GM18519 (cell line): ENCODE measurements around the gene GJD3.

Experiments
- ATAC-seq: cut with Tn5 transposase; IDR thresholded peaks from one replicate; pipeline ENCODE4 v1.9.1; 2021; ENCODE audit warnings: mild to moderate bottlenecking, moderate library complexity; ENCODE audit not compliant: unreplicated experiment, low FRiP score

The GJD3 gene

DNA sequence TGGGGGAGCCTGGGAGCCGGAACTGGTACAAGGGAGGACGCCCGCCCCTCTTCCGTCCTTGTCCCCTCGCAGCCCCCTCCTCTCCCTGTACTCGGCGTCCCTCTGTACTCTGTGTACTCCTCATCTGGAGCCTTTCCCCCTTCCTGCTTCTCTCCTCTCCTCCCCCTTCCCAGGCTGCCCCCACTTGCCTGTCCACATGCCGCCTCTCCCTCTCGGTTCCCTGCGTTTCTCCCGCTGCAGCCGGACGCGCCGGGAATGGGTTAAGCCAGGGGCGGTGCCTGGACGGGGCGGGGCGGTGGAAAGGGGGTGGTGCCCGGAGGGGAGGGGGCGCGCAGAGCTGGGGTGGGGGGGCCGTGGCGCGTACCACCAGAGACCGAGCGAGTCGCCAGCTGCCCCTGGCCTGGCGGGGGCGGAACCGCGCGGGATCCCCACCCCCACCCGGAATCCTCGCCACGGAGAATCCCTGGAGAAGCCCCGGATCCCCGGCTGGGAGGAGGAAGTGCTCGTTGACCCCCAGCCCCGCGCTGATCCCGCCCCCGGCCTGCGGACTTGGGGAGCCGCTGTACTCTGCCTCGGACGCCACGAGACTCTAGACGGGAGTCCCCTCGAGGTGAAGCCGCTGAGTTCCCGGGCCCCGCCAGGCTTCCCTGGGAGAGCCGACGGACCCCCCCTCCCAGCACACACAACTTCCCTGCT lies 22.6 kb downstream of the GJD3 start:
- ATAC-seq: no peak

DNA sequence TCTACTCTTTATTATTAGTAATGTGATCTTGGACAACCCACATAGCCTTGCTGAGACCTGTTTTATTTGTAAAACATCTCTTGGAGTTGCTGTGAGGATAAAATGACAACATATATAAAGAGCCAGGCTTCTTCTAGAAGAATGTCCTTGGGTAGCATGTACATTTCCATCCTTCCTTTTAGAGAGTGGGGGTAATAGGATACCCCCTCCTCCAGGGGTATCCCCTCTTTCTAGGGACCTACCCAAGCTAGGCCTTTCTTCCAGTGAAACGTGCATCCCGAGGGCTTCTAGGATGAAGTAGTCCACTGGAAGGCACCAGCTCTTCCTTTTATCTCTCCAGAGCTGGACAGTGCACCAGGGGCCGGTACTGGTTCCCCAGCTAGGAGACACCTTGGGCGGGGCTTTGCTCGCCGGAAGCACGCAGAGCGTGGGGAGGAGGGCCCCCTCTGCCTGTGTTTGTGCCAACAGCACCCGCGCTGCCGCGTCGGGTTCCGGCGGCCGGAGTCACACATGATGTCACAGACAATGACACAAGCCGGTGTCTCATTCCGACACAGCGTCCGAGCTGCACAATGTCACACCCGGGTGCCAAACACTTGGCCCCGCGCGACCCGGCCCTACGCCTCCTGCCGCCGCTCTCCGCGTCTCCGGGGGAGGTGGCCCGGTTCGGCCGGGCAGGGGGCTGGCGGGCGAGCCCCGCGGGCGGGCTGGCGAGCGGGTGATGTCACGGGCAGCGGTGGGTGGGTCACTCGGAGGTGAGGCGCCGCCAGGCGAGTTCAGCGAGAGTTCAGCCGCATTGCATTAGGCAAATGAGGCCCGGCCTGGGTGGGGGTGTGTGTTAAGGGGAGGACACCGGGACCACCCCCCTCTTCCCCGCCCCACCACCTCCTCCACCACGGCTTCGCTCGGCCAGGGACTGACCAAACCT lies 23.4 kb downstream of the GJD3 start:
- ATAC-seq: no peak

DNA sequence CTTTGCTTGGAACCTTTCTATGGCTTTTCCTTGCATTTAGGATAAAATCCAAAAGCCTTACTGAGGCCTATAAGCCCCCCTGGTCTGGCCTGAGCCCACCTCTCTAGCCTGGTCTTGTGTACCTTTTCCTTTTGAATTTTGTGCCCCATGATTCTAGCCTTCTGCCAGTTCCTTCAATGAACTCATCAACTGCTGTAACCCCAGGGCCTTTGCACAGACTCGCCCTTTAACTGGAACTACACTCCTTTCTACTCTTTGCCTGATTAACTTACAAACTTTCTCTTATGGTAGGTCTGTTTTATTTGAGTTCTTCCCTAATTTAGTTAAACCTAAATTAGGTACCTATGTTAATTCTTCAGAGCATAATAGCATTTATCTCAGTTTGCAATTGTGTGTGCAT lies 24.2 kb downstream of the GJD3 start:
- no peak for ATAC-seq

DNA sequence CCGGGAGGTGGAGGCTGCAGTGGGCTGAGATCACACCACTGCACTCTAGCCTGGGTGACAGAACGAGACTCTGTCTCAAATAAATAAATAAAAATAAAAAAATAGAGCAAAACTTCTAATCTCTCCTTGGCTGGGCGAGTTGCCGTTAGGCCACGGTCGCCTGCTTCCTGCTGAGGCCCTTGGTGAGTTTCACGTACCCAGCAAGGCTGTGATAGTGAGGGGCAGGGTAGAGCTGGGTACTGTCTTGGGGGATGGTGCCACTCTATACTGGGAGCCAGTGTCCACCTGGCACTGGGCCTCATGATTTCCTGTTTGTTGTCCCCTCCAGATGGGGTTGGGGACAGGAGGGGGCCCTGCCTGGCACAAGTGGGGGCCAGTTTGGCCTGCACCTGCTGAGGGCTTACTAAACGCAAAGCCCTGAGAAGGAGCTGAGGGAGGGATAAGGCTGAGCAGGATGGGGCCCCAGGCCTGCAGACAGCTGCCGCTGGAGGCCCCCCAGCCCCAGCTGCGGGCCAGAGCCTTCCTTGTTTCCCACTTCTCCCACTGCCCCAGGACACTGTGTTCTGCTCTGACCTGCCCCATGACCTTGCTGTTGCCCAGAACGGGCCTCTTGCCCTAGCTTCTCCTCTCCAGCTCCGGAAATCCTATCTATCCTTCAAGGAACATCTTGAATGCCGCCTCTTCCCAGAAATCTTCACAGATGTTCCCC lies 25.4 kb downstream of the GJD3 start:
- ATAC-seq: no peak

DNA sequence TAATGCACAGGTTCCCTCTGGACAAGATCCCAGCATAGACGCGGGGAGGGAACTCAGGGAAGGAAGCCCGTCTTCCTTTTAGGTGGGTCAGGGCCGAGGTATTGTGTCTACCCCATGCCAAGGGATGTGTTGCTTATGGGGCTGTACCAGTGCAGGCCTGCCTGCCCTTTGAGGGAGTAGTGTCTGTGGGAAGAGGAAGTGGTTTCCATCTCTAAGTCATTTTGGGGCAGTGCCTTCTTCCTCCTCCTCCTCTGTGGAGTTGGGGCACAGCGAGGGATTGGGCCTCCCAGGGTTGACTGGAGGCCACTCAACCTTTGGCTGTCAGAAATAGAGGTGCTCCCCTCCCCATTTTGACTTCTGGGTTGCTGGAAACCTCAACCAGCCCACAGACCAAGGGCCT lies 26.5 kb downstream of the GJD3 start:
- no peak for ATAC-seq

DNA sequence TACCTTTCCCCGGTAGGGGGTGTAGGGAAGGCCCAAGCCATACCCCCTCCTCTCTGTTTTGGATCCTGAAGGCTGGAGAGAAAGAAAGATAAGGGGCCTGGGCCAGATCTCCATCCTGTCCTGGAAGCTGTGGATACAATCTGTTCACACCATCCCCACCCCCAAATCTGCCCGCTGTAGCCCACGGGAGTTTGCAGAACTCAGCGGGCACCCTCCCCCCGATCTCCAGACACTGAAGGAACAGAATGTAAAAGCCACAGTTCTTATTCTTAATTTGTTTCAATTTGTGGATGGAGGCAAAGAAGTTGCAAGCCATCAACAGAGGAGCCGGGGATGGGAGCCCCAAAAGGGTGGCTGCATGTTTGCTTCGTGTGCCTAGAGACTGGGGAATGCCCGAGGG lies 27.2 kb downstream of the GJD3 start:
- no peak for ATAC-seq

DNA sequence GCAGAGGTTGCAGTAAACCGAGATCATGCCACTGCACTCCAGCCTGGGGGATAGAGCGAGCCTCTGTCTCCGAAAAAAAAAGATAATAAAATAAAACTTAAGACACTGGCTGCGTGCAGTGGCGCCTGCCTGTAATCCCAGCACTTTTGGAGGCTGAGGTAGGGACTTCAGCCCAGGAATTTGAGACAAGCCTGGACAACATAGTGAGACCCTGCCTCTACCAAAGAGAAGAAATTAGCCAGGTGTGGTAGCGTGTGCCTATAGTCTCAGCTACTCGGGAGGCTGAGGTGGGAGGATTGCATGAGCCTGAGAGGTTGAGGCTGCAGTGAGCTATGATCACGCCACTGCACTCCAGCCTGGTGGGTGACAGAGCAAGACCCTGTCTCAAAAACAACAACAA lies 28.9 kb downstream of the GJD3 start:
- ATAC-seq: no peak

DNA sequence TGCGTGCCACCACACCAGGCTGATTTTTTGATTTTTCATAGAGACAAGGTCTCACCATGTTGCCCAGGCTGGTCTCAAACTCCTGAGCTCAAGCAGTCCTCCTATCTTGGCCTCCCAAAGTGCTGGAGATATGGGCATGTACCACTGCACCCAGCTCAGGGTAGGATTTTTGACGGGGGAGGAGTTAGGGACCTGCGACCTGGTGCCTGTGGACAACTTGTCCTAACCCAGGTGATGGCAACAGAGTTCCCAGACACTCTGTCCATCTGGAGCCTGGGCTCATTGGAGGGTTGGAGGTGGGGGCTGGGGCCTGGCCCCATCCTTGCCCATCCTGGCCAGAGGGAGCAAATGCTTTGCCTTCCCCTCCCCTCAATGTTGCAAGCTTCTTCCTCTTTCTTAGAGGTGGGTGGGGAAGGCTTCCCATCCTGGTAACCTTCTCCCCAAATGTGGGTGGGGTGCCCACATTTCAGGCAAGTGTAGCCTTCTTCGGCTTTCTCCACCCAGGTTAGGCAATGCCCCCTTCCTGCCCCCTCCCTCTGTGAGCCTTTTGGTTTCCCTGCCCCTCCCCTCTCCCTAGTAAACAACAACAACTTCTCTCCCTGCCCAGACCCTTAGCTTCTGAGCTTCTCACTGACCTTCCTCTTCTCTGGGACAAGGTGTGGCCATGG lies 30.6 kb downstream of the GJD3 start:
- no peak for ATAC-seq

DNA sequence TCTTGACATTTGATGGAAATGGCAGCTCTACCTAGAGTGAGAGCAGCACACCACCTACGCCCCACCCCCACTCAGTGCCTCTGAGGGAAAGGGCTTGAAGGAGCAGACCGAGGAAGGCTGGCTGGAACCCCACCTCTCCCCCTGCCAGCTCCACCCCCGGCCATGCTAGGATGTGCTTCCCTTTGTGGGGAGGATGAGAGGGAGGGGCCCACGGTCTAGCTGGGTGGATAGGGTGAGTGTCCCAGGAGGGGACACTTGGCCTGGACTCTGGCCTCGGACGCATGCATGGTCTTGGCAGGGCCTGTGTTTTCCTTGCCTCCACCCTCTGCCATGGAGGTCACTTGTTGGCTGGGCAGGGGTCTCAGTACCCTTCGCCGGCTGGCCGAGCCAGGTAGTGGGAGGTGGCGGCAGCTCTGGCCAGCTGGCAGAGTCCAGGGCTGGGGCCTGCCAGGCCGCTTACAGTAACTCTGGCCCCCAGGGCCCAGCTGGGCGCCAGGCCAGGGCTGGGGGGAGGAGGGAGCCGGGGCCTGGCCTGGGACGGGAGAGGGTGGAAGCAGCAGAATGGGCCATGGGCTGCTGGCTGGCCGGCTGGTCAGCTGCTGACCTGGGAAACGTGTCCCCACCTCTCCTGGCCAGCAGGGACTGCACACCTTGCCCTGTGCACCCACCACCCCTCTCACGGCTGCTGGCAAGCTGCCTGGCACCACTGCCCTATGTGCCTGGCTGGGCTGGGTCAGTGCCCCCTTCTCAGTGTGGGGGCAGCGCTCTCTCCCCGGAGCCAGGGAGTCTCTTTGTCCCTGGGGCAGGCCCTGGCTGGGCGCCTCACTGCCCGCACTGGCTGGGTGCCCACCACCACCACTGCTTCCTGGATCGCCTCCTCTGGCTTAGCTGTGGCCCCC lies 32.5 kb downstream of the GJD3 start:
- ATAC-seq: no peak

DNA sequence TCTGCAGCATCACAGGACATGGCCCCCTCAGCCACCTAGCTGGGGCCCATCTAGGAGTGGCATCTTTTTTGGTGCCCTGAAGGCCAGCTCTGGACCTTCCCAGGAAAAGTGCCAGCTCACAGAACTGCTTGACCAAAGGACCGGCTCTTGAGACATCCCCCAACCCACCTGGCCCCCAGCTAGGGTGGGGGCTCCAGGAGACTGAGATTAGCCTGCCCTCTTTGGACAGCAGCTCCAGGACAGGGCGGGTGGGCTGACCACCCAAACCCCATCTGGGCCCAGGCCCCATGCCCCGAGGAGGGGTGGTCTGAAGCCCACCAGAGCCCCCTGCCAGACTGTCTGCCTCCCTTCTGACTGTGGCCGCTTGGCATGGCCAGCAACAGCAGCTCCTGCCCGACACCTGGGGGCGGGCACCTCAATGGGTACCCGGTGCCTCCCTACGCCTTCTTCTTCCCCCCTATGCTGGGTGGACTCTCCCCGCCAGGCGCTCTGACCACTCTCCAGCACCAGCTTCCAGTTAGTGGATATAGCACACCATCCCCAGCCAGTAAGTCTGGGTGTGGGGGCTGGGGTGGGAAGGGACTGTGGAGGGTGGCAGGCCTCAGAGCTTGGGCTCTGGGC lies 33.6 kb downstream of the GJD3 start:
- ATAC-seq: no peak

DNA sequence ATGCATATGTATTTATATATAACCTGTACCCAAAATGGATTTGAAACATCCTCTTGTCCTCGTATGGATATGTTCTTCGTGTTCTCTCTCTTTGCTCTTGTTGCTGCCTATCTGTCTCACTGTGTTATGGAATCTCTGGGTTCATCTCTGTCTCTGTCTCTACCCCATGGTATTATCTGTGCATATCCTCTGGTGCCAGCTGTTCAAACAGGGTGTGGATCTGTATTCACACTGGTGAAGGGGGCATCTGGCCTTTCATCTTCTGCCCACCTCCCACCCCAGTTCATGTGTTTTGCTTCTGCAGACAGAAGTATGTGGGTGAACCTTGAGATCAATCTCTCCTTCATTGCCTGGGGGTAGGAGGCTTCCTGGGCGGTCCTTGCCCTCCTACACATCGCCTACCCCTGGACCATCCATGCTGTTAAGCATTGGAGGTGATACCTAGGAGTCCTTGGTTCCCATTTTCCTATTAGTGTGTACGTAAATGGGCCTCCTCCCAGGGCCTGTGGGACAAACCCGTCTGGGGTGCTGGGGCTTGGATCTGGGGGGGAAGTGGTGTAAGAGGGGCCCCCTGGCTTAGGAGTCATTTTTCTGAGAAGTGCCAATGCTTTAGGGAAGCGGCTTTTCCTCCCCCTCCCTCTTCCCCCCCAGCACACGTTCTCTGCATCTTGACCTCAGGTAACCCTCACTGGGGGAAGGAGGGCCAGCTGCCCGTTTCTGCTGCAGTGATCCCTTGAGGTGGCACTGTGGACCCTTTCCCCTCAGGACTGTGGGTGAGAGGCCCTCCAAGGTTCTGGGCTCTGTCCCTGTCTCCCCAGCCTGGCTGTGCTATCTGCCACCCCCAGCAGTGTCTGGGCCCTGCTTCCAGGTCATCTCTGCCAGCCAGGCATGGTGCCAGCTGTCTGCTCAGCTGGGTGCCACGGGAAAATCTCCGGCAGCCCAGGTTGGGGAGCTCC lies 34.4 kb downstream of the GJD3 start:
- ATAC-seq: no peak

DNA sequence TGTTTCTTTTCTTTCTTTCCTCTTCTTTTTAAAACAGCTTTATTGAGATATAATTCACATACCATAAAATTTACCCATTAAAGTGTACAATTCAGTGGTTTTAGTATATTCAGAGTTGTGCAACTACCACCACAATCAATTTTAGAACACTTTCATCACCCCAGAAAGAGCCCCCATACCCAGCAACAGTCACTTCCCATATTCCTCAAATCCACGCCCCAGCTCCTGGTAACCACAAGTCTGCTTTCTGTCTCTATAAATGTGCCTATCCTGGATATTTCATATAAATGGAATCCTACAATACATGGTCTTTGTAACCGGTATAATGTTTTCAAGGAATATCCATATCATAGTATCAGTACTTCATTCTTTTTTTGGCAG lies 36.2 kb downstream of the GJD3 start:
- ATAC-seq: no peak

DNA sequence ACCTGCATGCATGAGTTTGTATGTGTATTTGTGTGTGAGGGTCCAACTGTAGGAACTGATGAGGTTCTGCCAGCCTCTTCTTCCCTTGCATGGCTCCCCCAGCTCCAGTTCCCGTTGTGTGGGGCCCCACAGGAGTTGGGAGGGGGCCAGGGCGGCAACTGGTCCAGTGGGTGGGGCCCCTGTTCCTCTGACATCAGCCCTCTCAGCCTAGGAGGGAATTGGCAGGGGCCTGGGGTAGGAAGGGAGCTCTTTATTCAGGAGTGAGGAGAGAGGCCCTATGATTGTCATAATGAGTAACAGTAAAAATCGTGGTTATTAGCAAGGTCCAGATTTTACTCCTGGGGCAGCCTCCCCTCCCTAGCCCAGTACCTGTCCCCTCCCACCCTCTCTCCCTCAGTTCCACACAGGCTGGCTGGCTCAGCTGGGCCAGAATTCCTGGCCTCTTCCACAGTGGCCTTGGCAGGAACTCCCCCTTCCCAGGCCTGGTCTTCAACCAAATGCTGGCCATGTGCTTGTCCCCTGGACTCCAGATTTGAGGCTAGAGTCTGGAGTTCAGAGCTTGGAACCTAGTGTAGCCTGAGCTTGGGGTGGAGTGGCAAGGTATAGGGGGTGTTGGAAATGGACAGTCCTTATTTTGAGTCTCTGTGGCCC lies 36.7 kb downstream of the GJD3 start:
- no peak for ATAC-seq

DNA sequence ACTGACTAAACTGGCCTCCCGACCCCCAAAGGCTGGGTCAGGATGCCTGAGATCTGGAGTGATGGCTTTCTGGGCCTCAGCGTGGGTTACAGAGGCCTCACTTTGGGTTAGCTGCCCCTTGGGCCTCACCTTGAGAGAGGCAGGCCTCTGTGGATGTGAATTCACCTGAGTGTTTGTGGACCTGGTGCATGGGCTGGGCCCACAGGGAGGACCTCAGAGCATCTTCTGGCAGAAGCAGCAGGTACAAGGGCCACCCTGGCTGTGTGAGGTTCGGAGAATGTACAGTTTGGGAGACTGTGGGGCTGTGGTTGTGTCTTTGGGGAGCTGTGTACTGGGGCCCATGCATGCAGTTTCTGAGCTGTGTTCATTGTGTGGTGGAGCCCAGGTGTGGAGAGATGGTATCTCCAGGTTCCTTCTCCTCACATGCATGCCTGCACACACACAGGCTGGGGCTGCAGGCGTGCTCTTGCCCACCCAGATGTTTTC lies 37.2 kb downstream of the GJD3 start:
- no peak for ATAC-seq

DNA sequence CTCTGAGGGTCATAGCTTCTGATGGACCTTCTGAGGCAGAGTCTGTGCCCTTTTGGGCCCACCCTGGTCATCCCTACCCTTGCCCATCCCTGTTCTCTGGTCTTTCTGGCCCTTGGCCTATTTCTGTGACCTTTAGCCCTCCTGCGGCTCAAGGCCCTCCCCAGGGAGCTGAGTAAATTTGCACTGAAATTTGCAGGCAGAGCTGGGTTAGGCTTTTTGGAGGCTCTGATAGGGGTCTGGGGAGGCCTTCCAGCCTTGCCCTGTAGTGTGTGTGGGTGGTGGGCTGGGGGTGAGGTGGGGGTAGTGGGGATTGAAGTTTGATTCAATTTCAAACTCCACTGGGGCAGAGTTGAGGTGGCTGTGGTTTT lies 37.7 kb downstream of the GJD3 start:
- no peak for ATAC-seq

DNA sequence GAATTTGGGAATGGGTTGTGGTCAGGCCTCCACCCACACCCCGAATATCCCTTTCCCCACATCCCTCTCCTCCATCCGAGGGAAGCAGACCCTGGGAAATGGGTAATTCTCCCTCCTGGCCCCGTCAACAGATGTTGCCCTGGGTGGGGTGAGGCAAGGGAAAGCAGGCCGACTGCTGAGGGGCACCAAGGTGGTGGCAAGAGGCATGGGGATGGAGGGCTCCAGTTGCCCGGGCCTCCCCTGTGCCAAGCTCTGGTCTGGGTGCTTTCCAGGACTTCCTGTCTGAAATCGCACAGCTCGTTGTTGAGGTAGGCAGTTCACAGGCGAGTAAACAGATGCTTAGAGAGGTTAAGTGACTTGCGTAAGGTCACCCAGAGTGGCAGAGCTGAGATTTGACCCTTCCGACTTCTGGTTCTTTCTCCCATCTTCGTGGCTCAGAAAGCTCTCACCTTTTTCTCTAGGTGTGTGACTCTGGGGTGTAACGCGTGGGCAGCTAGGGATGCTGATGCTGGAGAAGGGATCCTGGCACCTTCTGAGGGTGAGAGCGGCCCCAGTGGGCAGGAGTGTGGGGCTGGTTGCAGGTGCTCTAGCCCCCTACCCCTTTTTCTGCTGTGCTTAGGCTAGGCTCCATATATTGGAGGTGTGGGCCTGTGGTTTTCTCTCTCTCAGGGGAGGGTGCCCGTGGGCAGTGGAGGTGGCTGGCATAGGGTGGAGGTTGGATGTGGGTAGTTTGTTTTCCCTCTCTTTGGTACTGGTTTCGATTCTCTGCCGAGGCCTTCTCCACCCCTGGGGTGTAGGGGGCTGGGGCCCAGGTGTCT lies 38.3 kb downstream of the GJD3 start:
- ATAC-seq: no peak
